H9 (cell line): ENCODE measurements around the gene ZNF365. TPM values are rescaled to one million over a fixed set of nuclear protein-coding genes. Genes with fewer than 3 reads are reported as not detected.

Experiments
- DNase-seq: peaks from one replicate; pipeline ENCODE4 v3.0.0-alpha.2; 2017
- H2AFZ ChIP-seq: one replicate; pipeline ENCODE4 v1.6.1; 2013; ENCODE audit warnings: mild to moderate bottlenecking, low read length, control low read depth, moderate library complexity
- H2AK5ac ChIP-seq: 2 replicates; pipeline ENCODE4 v1.6.1; 2013; ENCODE audit warnings: low read length, control low read depth, mixed read lengths; ENCODE audit not compliant: insufficient read length
- H2BK120ac ChIP-seq: one replicate; pipeline ENCODE4 v1.6.1; 2013; ENCODE audit warnings: low read depth, mild to moderate bottlenecking, low read length, control low read depth, inconsistent platforms; ENCODE audit not compliant: poor library complexity, severe bottlenecking
- H2BK12ac ChIP-seq: 2 replicates; pipeline ENCODE4 v1.6.1; 2013; ENCODE audit warnings: low read length, control low read depth, mixed read lengths, low read depth; ENCODE audit not compliant: insufficient read length
- H2BK15ac ChIP-seq: 2 replicates; pipeline ENCODE4 v1.6.1; 2013; ENCODE audit warnings: low read depth, low read length, control low read depth
- H2BK20ac ChIP-seq: one replicate; pipeline ENCODE4 v1.6.1; 2013; ENCODE audit warnings: low read depth, mild to moderate bottlenecking, low read length, control low read depth, inconsistent platforms; ENCODE audit not compliant: poor library complexity, severe bottlenecking
- H2BK5ac ChIP-seq: 2 replicates; pipeline ENCODE4 v1.6.1; 2013; ENCODE audit warnings: low read length, control low read depth, mixed read lengths; ENCODE audit not compliant: insufficient read length
- H3K14ac ChIP-seq: 2 replicates; pipeline ENCODE4 v1.6.1; 2013; ENCODE audit warnings: low read length, control low read depth; ENCODE audit not compliant: insufficient read depth
- H3K18ac ChIP-seq: 2 replicates; pipeline ENCODE4 v1.6.1; 2013; ENCODE audit warnings: low read depth, mild to moderate bottlenecking, mixed read lengths, low read length, control low read depth; ENCODE audit not compliant: insufficient read length
- H3K23ac ChIP-seq: 2 replicates; pipeline ENCODE4 v1.6.1; 2013; ENCODE audit warnings: low read length, control low read depth, mixed read lengths, low read depth; ENCODE audit not compliant: insufficient read length
- H3K23me2 ChIP-seq: 2 replicates; pipeline ENCODE4 v1.6.1; 2013; ENCODE audit warnings: low read depth, mild to moderate bottlenecking, mixed read lengths, low read length, control low read depth; ENCODE audit not compliant: insufficient read length, poor library complexity, severe bottlenecking
- H3K27ac ChIP-seq: 2 replicates; pipeline ENCODE4 v1.5.1; 2013; ENCODE audit warnings: low read length, control low read depth, mixed read lengths, low read depth; ENCODE audit not compliant: insufficient read length
- H3K27me3 ChIP-seq: 2 replicates; pipeline ENCODE4 v1.6.1; 2013; ENCODE audit warnings: low read length, control low read depth, inconsistent platforms; ENCODE audit not compliant: insufficient read depth
- H3K4ac ChIP-seq: 2 replicates; pipeline ENCODE4 v1.6.1; 2013; ENCODE audit warnings: low read depth, mild to moderate bottlenecking, control low read depth, inconsistent platforms, low read length, moderate library complexity
- H3K4me1 ChIP-seq: 2 replicates; pipeline ENCODE4 v1.6.1; 2013; ENCODE audit warnings: low read length, control low read depth, inconsistent platforms; ENCODE audit not compliant: insufficient read depth
- H3K4me2 ChIP-seq: 2 replicates; pipeline ENCODE4 v1.6.1; 2013; ENCODE audit warnings: low read length, control low read depth, mixed read lengths; ENCODE audit not compliant: insufficient read length, insufficient read depth
- H3K56ac ChIP-seq: 2 replicates; pipeline ENCODE4 v1.6.1; 2013; ENCODE audit warnings: low read depth, mild to moderate bottlenecking, mixed read lengths, low read length, control low read depth; ENCODE audit not compliant: insufficient read length
- H3K79me1 ChIP-seq: 2 replicates; pipeline ENCODE4 v1.6.1; 2013; ENCODE audit warnings: low read depth, mild to moderate bottlenecking, moderate library complexity, low read length, control low read depth, inconsistent platforms; ENCODE audit not compliant: insufficient read depth, poor library complexity, severe bottlenecking
- H3K79me2 ChIP-seq: 2 replicates; pipeline ENCODE4 v1.6.1; 2013; ENCODE audit warnings: low read length, control low read depth, inconsistent platforms; ENCODE audit not compliant: insufficient read depth
- H3K9ac ChIP-seq: 2 replicates; pipeline ENCODE4 v1.6.1; 2013; ENCODE audit warnings: low read length, control low read depth, mixed read lengths; ENCODE audit not compliant: insufficient read length; ENCODE audit errors: extremely low read depth
- H3K9me3 ChIP-seq: one replicate; pipeline ENCODE4 v1.6.1; 2013; ENCODE audit warnings: low read depth, low read length, inconsistent platforms; ENCODE audit not compliant: control insufficient read depth
- H3T11ph ChIP-seq: one replicate; pipeline ENCODE4 v1.6.1; 2013; ENCODE audit warnings: mild to moderate bottlenecking, low read length, control low read depth, inconsistent platforms
- H4K20me1 ChIP-seq: one replicate; pipeline ENCODE4 v1.6.1; 2013; ENCODE audit not compliant: control insufficient read depth, insufficient read length, insufficient read depth
- H4K5ac ChIP-seq: 2 replicates; pipeline ENCODE4 v1.6.1; 2013; ENCODE audit warnings: low read depth, mild to moderate bottlenecking, mixed read lengths, low read length, control low read depth; ENCODE audit not compliant: insufficient read length
- H4K8ac ChIP-seq: replicated peaks from 2 replicates; pipeline ENCODE4 v1.6.1; 2013; ENCODE audit warnings: low read length, control low read depth, mixed read lengths, low read depth; ENCODE audit not compliant: insufficient read length
- H4K91ac ChIP-seq: 2 replicates; pipeline ENCODE4 v1.6.1; 2013; ENCODE audit warnings: low read depth, mild to moderate bottlenecking, moderate library complexity, mixed read lengths, low read length, control low read depth; ENCODE audit not compliant: insufficient read length
- H3K27ac Mint-ChIP-seq, 3 experiments: 2 replicates in 2 of 3; 3 replicates in 1 of 3; pipeline ENCODE4 v1.8.0; 2020 to 2021; ENCODE audit warnings: mixed read lengths in 3 of 3, mild to moderate bottlenecking in 1 of 3, moderate library complexity in 1 of 3
- H3K27me3 Mint-ChIP-seq: 2 replicates; pipeline ENCODE4 v1.8.0; 2021; ENCODE audit warnings: low read depth, mild to moderate bottlenecking, moderate library complexity, mixed read lengths
- H3K36me3 Mint-ChIP-seq, 3 experiments: 2 replicates in 2 of 3; 3 replicates in 1 of 3; pipeline ENCODE4 v1.8.0; 2020 to 2021; ENCODE audit warnings: low read depth in 3 of 3, mixed read lengths in 3 of 3; ENCODE audit not compliant: insufficient read depth in 1 of 3
- H3K4me1 Mint-ChIP-seq, 2 experiments: 2 replicates each; pipeline ENCODE4 v1.8.0; 2020; ENCODE audit warnings: mixed read lengths in 2 of 2
- H3K4me3 Mint-ChIP-seq, 2 experiments: 2 replicates in 1 of 2; 3 replicates in 1 of 2; pipeline ENCODE4 v1.8.0; 2020 to 2021; ENCODE audit warnings: mild to moderate bottlenecking in 2 of 2, mixed read lengths in 2 of 2, moderate library complexity in 1 of 2
- H3K9me3 Mint-ChIP-seq, 2 experiments: 2 replicates in 1 of 2; 3 replicates in 1 of 2; pipeline ENCODE4 v1.8.0; 2020; ENCODE audit warnings: mild to moderate bottlenecking in 2 of 2, mixed read lengths in 2 of 2, moderate library complexity in 1 of 2
- CTCF ChIP-seq: fragments of 200-600 bp; sonication (generic); conservative IDR thresholded peaks from 3 replicates; pipeline ENCODE4 v1.8.0; 2021; ENCODE audit warnings: antibody characterized with exemption, mild to moderate bottlenecking
- WGBS: extraction: QIAGEN DNeasy Blood & Tissue Kit; methylation state at CpG from one replicate; pipeline ENCODE4 v1.1.7; 2013; ENCODE audit warnings: missing lambda C conversion rate, low lambda C conversion rate, mixed read lengths; ENCODE audit not compliant: insufficient read length; ENCODE audit errors: extremely low coverage; 5-methylcytosine and 5-hydroxymethylcytosine counted together
- total RNA-seq: library from RNA; stranded (reverse); gene quantifications from 2 replicates; pipeline ENCODE4 v1.2.1, GENCODE V29; 2021

Gene ZNF365
- total RNA-seq, 1 experiment from 2014 or later, result 0.59 TPM

GRCh38 chr10:62414359-62414758 is 40.2 kb downstream of the ZNF365 start:
- H3K27me3 ChIP-seq, result no peaks in the 10 kb centered on the region
- H3K79me1 ChIP-seq, result no peaks in the 10 kb centered on the region
- no peak overlapping the region for H3T11ph ChIP-seq
- Mint-ChIP-seq H3K9me3 (peaks cover 9 to 10% of the 10 kb centered on the region in 2 experiments; a peak in 3 of 5 replicates), H3K36me3 (peaks cover 0 to 1% (median 0%) of the 10 kb centered on the region in 3 experiments; a peak in 1 of 7 replicates), H3K4me1 (no peaks in the 10 kb centered on the region), H3K4me3 (no peak overlapping the region), H3K27me3 (peaks cover 7% of the 10 kb centered on the region; the same call in 1 of the 2 replicates), H3K27ac (no peak overlapping the region)
- no peak overlapping the region for H2BK20ac ChIP-seq
- no peak overlapping the region for H3K56ac ChIP-seq
- no peak overlapping the region for H2AFZ ChIP-seq
- no peak overlapping the region for H4K91ac ChIP-seq
- H2BK12ac ChIP-seq, result no peak overlapping the region
- H3K9me3 ChIP-seq, result no peaks in the 10 kb centered on the region
- H2BK5ac ChIP-seq, result no peak overlapping the region
- H2BK15ac ChIP-seq, result no peak overlapping the region
- H4K8ac ChIP-seq, result no peak overlapping the region
- H4K20me1 ChIP-seq, result no peaks in the 10 kb centered on the region
- no peak; the same call in 1 of the 3 replicates for TF ChIP-seq CTCF
- WGBS, result no CpG with 5 or more reads among the region's 1 CpG
- H3K4me1 ChIP-seq, result no peaks in the 10 kb centered on the region
- H2AK5ac ChIP-seq, result no peak overlapping the region
- H3K4ac ChIP-seq, result no peak overlapping the region
- no peak overlapping the region for H4K5ac ChIP-seq
- H3K4me2 ChIP-seq, result no peak overlapping the region
- DNase-seq, result no peak
- no peak overlapping the region for H3K27ac ChIP-seq
- no peak overlapping the region for H3K23ac ChIP-seq
- no peaks in the 10 kb centered on the region for H3K23me2 ChIP-seq
- H3K18ac ChIP-seq, result no peak overlapping the region
- H2BK120ac ChIP-seq, result no peak overlapping the region
- no peak overlapping the region for H3K14ac ChIP-seq
- H3K79me2 ChIP-seq, result no peaks in the 10 kb centered on the region
- no peak overlapping the region for H3K9ac ChIP-seq
